22Rv1 (cell line): ENCODE data around the gene ATP2C1.

Experiments used
- ZFX ChIP-seq: fragments of 450-650 bp; IDR thresholded peaks from 2 replicates; pipeline ENCODE4 v1.6.1; 2017; ENCODE audit warnings: antibody characterized with exemption, borderline replicate concordance
- TF ChIP-seq, protein P1 (sequence below): fragments of 450-650 bp; IDR thresholded peaks from 2 replicates; pipeline ENCODE4 v1.5.1; 2017; ENCODE audit warnings: mild to moderate bottlenecking

GRCh38 chr3:130876594-130876993 lies 17.3 kb upstream of the ATP2C1 start:
- TF ChIP-seq, protein P1, sequence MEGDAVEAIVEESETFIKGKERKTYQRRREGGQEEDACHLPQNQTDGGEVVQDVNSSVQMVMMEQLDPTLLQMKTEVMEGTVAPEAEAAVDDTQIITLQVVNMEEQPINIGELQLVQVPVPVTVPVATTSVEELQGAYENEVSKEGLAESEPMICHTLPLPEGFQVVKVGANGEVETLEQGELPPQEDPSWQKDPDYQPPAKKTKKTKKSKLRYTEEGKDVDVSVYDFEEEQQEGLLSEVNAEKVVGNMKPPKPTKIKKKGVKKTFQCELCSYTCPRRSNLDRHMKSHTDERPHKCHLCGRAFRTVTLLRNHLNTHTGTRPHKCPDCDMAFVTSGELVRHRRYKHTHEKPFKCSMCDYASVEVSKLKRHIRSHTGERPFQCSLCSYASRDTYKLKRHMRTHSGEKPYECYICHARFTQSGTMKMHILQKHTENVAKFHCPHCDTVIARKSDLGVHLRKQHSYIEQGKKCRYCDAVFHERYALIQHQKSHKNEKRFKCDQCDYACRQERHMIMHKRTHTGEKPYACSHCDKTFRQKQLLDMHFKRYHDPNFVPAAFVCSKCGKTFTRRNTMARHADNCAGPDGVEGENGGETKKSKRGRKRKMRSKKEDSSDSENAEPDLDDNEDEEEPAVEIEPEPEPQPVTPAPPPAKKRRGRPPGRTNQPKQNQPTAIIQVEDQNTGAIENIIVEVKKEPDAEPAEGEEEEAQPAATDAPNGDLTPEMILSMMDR = no peak
- TF ChIP-seq ZFX = no peak
